H9 (cell line): Measurements from ENCODE around the gene TMPRSS6. TPM values are rescaled to one million over a fixed set of nuclear protein-coding genes. Genes with fewer than 3 reads are reported as not detected.

Experiments used
- DNase-seq: peaks from one replicate; pipeline ENCODE4 v3.0.0-alpha.2; 2017
- H2AFZ ChIP-seq: one replicate; pipeline ENCODE4 v1.6.1; 2013; ENCODE audit warnings: mild to moderate bottlenecking, low read length, control low read depth, moderate library complexity
- H2AK5ac ChIP-seq: 2 replicates; pipeline ENCODE4 v1.6.1; 2013; ENCODE audit warnings: low read length, control low read depth, mixed read lengths; ENCODE audit not compliant: insufficient read length
- H2BK120ac ChIP-seq: one replicate; pipeline ENCODE4 v1.6.1; 2013; ENCODE audit warnings: low read depth, mild to moderate bottlenecking, low read length, control low read depth, inconsistent platforms; ENCODE audit not compliant: poor library complexity, severe bottlenecking
- H2BK12ac ChIP-seq: 2 replicates; pipeline ENCODE4 v1.6.1; 2013; ENCODE audit warnings: low read length, control low read depth, mixed read lengths, low read depth; ENCODE audit not compliant: insufficient read length
- H2BK15ac ChIP-seq: 2 replicates; pipeline ENCODE4 v1.6.1; 2013; ENCODE audit warnings: low read depth, low read length, control low read depth
- H2BK20ac ChIP-seq: one replicate; pipeline ENCODE4 v1.6.1; 2013; ENCODE audit warnings: low read depth, mild to moderate bottlenecking, low read length, control low read depth, inconsistent platforms; ENCODE audit not compliant: poor library complexity, severe bottlenecking
- H2BK5ac ChIP-seq: 2 replicates; pipeline ENCODE4 v1.6.1; 2013; ENCODE audit warnings: low read length, control low read depth, mixed read lengths; ENCODE audit not compliant: insufficient read length
- H3K14ac ChIP-seq: 2 replicates; pipeline ENCODE4 v1.6.1; 2013; ENCODE audit warnings: low read length, control low read depth; ENCODE audit not compliant: insufficient read depth
- H3K18ac ChIP-seq: 2 replicates; pipeline ENCODE4 v1.6.1; 2013; ENCODE audit warnings: low read depth, mild to moderate bottlenecking, mixed read lengths, low read length, control low read depth; ENCODE audit not compliant: insufficient read length
- H3K23ac ChIP-seq: 2 replicates; pipeline ENCODE4 v1.6.1; 2013; ENCODE audit warnings: low read length, control low read depth, mixed read lengths, low read depth; ENCODE audit not compliant: insufficient read length
- H3K23me2 ChIP-seq: 2 replicates; pipeline ENCODE4 v1.6.1; 2013; ENCODE audit warnings: low read depth, mild to moderate bottlenecking, mixed read lengths, low read length, control low read depth; ENCODE audit not compliant: insufficient read length, poor library complexity, severe bottlenecking
- H3K27ac ChIP-seq: 2 replicates; pipeline ENCODE4 v1.5.1; 2013; ENCODE audit warnings: low read length, control low read depth, mixed read lengths, low read depth; ENCODE audit not compliant: insufficient read length
- H3K27me3 ChIP-seq: 2 replicates; pipeline ENCODE4 v1.6.1; 2013; ENCODE audit warnings: low read length, control low read depth, inconsistent platforms; ENCODE audit not compliant: insufficient read depth
- H3K4ac ChIP-seq: 2 replicates; pipeline ENCODE4 v1.6.1; 2013; ENCODE audit warnings: low read depth, mild to moderate bottlenecking, control low read depth, inconsistent platforms, low read length, moderate library complexity
- H3K4me1 ChIP-seq: 2 replicates; pipeline ENCODE4 v1.6.1; 2013; ENCODE audit warnings: low read length, control low read depth, inconsistent platforms; ENCODE audit not compliant: insufficient read depth
- H3K4me2 ChIP-seq: 2 replicates; pipeline ENCODE4 v1.6.1; 2013; ENCODE audit warnings: low read length, control low read depth, mixed read lengths; ENCODE audit not compliant: insufficient read length, insufficient read depth
- H3K56ac ChIP-seq: 2 replicates; pipeline ENCODE4 v1.6.1; 2013; ENCODE audit warnings: low read depth, mild to moderate bottlenecking, mixed read lengths, low read length, control low read depth; ENCODE audit not compliant: insufficient read length
- H3K79me1 ChIP-seq: 2 replicates; pipeline ENCODE4 v1.6.1; 2013; ENCODE audit warnings: low read depth, mild to moderate bottlenecking, moderate library complexity, low read length, control low read depth, inconsistent platforms; ENCODE audit not compliant: insufficient read depth, poor library complexity, severe bottlenecking
- H3K79me2 ChIP-seq: 2 replicates; pipeline ENCODE4 v1.6.1; 2013; ENCODE audit warnings: low read length, control low read depth, inconsistent platforms; ENCODE audit not compliant: insufficient read depth
- H3K9ac ChIP-seq: 2 replicates; pipeline ENCODE4 v1.6.1; 2013; ENCODE audit warnings: low read length, control low read depth, mixed read lengths; ENCODE audit not compliant: insufficient read length; ENCODE audit errors: extremely low read depth
- H3K9me3 ChIP-seq: one replicate; pipeline ENCODE4 v1.6.1; 2013; ENCODE audit warnings: low read depth, low read length, inconsistent platforms; ENCODE audit not compliant: control insufficient read depth
- H3T11ph ChIP-seq: one replicate; pipeline ENCODE4 v1.6.1; 2013; ENCODE audit warnings: mild to moderate bottlenecking, low read length, control low read depth, inconsistent platforms
- H4K20me1 ChIP-seq: one replicate; pipeline ENCODE4 v1.6.1; 2013; ENCODE audit not compliant: control insufficient read depth, insufficient read length, insufficient read depth
- H4K5ac ChIP-seq: 2 replicates; pipeline ENCODE4 v1.6.1; 2013; ENCODE audit warnings: low read depth, mild to moderate bottlenecking, mixed read lengths, low read length, control low read depth; ENCODE audit not compliant: insufficient read length
- H4K8ac ChIP-seq: replicated peaks from 2 replicates; pipeline ENCODE4 v1.6.1; 2013; ENCODE audit warnings: low read length, control low read depth, mixed read lengths, low read depth; ENCODE audit not compliant: insufficient read length
- H4K91ac ChIP-seq: 2 replicates; pipeline ENCODE4 v1.6.1; 2013; ENCODE audit warnings: low read depth, mild to moderate bottlenecking, moderate library complexity, mixed read lengths, low read length, control low read depth; ENCODE audit not compliant: insufficient read length
- H3K27ac Mint-ChIP-seq, 3 experiments: 2 replicates in 2 of 3; 3 replicates in 1 of 3; pipeline ENCODE4 v1.8.0; 2020 to 2021; ENCODE audit warnings: mixed read lengths in 3 of 3, mild to moderate bottlenecking in 1 of 3, moderate library complexity in 1 of 3
- H3K27me3 Mint-ChIP-seq: 2 replicates; pipeline ENCODE4 v1.8.0; 2021; ENCODE audit warnings: low read depth, mild to moderate bottlenecking, moderate library complexity, mixed read lengths
- H3K36me3 Mint-ChIP-seq, 3 experiments: 2 replicates in 2 of 3; 3 replicates in 1 of 3; pipeline ENCODE4 v1.8.0; 2020 to 2021; ENCODE audit warnings: low read depth in 3 of 3, mixed read lengths in 3 of 3; ENCODE audit not compliant: insufficient read depth in 1 of 3
- H3K4me1 Mint-ChIP-seq, 2 experiments: 2 replicates each; pipeline ENCODE4 v1.8.0; 2020; ENCODE audit warnings: mixed read lengths in 2 of 2
- H3K4me3 Mint-ChIP-seq, 2 experiments: 2 replicates in 1 of 2; 3 replicates in 1 of 2; pipeline ENCODE4 v1.8.0; 2020 to 2021; ENCODE audit warnings: mild to moderate bottlenecking in 2 of 2, mixed read lengths in 2 of 2, moderate library complexity in 1 of 2
- H3K9me3 Mint-ChIP-seq, 2 experiments: 2 replicates in 1 of 2; 3 replicates in 1 of 2; pipeline ENCODE4 v1.8.0; 2020; ENCODE audit warnings: mild to moderate bottlenecking in 2 of 2, mixed read lengths in 2 of 2, moderate library complexity in 1 of 2
- WGBS: extraction: QIAGEN DNeasy Blood & Tissue Kit; methylation state at CpG from one replicate; pipeline ENCODE4 v1.1.7; 2013; ENCODE audit warnings: missing lambda C conversion rate, low lambda C conversion rate, mixed read lengths; ENCODE audit not compliant: insufficient read length; ENCODE audit errors: extremely low coverage; 5-methylcytosine and 5-hydroxymethylcytosine counted together
- total RNA-seq: library from RNA; stranded (reverse); gene quantifications from 2 replicates; pipeline ENCODE4 v1.2.1, GENCODE V29; 2021
- TF ChIP-seq, protein P1 (sequence below): fragments of 200-600 bp; sonication (generic); conservative IDR thresholded peaks from 3 replicates; pipeline ENCODE4 v1.8.0; 2021; ENCODE audit warnings: antibody characterized with exemption, mild to moderate bottlenecking

Gene TMPRSS6
- total RNA-seq, 1 experiment from 2014 or later, result not detected

DNA sequence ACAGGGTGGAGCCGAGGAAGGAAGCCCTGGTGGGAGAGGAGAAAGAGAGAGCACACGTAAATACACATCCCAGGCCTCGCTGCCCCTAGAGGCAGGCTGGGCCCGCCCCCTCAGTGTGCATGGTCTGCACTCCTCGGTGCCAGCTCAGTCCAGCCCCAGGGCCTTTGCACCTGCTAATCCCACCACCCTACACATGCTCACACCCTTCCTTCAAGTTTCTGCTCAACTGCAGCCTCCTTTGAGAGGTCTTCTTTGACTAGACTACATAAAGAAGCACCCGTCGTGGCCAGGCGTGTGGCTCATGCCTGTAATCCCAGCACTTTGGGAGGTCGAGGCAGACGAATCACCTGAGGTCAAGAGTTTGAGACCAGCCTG lies 34.7 kb upstream of the TMPRSS6 start:
- peaks cover 2 to 14% of the 10 kb centered on the region in 2 experiments; a peak in 2 of 4 replicates for H3K4me1 Mint-ChIP-seq
- no CpG with 5 or more reads among the region's 10 CpGs for WGBS
- H3K4ac ChIP-seq, result no peak overlapping the region
- H4K91ac ChIP-seq, result no peak overlapping the region
- no peak overlapping the region for H2BK15ac ChIP-seq
- no peak overlapping the region for H3K27ac ChIP-seq
- H3K36me3 Mint-ChIP-seq, result no peaks in the 10 kb centered on the region; a peak in 1 of 7 replicates
- H3K27me3 ChIP-seq, result no peaks in the 10 kb centered on the region
- no peak overlapping the region for H3K23ac ChIP-seq
- H2BK120ac ChIP-seq, result no peak overlapping the region
- H3K14ac ChIP-seq, result no peak overlapping the region
- H3K56ac ChIP-seq, result no peak overlapping the region
- no peak for DNase-seq
- H2AFZ ChIP-seq, result no peak overlapping the region
- peaks cover 17% of the 10 kb centered on the region for H3K27me3 Mint-ChIP-seq
- no peak overlapping the region for H3K4me3 Mint-ChIP-seq
- no peaks in the 10 kb centered on the region for H3K79me2 ChIP-seq
- no peaks in the 10 kb centered on the region for H3K4me1 ChIP-seq
- no peak overlapping the region for H2AK5ac ChIP-seq
- no peak overlapping the region for H2BK5ac ChIP-seq
- no peaks in the 10 kb centered on the region for H4K20me1 ChIP-seq
- H2BK20ac ChIP-seq, result no peak overlapping the region
- H3K9me3 ChIP-seq, result no peaks in the 10 kb centered on the region
- H3K18ac ChIP-seq, result no peak overlapping the region
- no peaks in the 10 kb centered on the region for H3K9me3 Mint-ChIP-seq
- no peak overlapping the region for H3K9ac ChIP-seq
- H4K8ac ChIP-seq, result no peak overlapping the region
- no peak overlapping the region for H2BK12ac ChIP-seq
- no peak overlapping the region for H3T11ph ChIP-seq
- TF ChIP-seq, protein P1, sequence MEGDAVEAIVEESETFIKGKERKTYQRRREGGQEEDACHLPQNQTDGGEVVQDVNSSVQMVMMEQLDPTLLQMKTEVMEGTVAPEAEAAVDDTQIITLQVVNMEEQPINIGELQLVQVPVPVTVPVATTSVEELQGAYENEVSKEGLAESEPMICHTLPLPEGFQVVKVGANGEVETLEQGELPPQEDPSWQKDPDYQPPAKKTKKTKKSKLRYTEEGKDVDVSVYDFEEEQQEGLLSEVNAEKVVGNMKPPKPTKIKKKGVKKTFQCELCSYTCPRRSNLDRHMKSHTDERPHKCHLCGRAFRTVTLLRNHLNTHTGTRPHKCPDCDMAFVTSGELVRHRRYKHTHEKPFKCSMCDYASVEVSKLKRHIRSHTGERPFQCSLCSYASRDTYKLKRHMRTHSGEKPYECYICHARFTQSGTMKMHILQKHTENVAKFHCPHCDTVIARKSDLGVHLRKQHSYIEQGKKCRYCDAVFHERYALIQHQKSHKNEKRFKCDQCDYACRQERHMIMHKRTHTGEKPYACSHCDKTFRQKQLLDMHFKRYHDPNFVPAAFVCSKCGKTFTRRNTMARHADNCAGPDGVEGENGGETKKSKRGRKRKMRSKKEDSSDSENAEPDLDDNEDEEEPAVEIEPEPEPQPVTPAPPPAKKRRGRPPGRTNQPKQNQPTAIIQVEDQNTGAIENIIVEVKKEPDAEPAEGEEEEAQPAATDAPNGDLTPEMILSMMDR, result no peak
- no peak overlapping the region for H4K5ac ChIP-seq
- H3K4me2 ChIP-seq, result no peak overlapping the region
- H3K27ac Mint-ChIP-seq, result peak overlapping the region in 1 of 3 experiments; percentile 32; a peak in 1 of 7 replicates
- no peaks in the 10 kb centered on the region for H3K23me2 ChIP-seq
- H3K79me1 ChIP-seq, result no peaks in the 10 kb centered on the region
